Ectodermal cell (in vitro differentiated cells): ENCODE results near the gene MT1H.

Source experiments
- H3K27ac ChIP-seq: 2 replicates; pipeline ENCODE4 v1.7.0; 2013; ENCODE audit warnings: mild to moderate bottlenecking, low read depth, low read length; ENCODE audit not compliant: insufficient read depth, poor library complexity, severe bottlenecking
- H3K27me3 ChIP-seq: 2 replicates; pipeline ENCODE4 v1.7.0; 2013; ENCODE audit warnings: mild to moderate bottlenecking, low read length; ENCODE audit not compliant: insufficient read depth, control insufficient read depth, poor library complexity, severe bottlenecking
- H3K36me3 ChIP-seq: one replicate; pipeline ENCODE4 v1.7.0; 2013; ENCODE audit warnings: low read length; ENCODE audit not compliant: control insufficient read depth, insufficient read depth
- H3K4me1 ChIP-seq: one replicate; pipeline ENCODE4 v1.7.0; 2013; ENCODE audit warnings: low read length; ENCODE audit not compliant: control insufficient read depth, insufficient read depth
- H3K4me3 ChIP-seq: 2 replicates; pipeline ENCODE4 v1.7.0; 2013; ENCODE audit warnings: low read depth, low read length, control low read depth; ENCODE audit not compliant: insufficient read depth
- H3K9me3 ChIP-seq: 2 replicates; pipeline ENCODE4 v1.7.0; 2013; ENCODE audit warnings: mild to moderate bottlenecking, low read length, moderate library complexity; ENCODE audit not compliant: control insufficient read depth
- WGBS, 2 experiments: methylation state at CpG; one replicate each; pipeline ENCODE4 v1.1.7; 2013; ENCODE audit warnings: missing lambda C conversion rate in 2 of 2; 5-methylcytosine and 5-hydroxymethylcytosine counted together

MT1H gene

DNA sequence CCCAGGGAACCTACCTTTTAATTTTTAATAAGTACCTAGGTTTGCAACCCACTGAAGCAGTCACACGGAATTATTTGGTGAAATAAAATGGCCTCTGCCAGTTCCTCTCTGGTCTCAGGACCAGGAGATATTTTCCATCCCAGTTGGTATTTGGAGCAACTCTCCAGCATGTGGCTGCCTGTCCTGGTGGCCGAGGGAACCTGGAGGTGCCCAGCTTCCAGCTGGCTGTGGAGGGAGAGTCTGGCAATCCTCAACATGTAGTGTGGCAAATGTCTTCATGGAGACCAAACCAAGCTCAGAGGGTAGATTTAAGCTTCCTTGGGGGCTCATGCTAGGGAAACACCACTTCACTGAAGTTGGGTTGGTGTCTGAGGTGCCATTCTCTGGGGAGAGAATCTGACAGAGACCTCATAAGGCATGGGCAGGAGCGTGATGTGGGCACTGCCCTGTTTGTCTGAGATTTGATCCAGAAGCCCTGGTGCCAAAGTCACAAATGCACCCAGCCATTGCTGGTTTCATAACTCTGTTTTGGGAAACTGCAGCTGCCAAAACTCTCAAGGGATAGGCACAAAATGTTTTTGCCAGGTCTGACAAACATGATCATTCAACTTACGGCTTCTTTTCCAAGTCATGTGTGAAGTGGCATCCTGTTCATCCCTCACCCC lies 15.4 kb downstream of the MT1H start:
- no peak overlapping the region for H3K4me3 ChIP-seq
- H3K9me3 ChIP-seq, result no peaks in the 10 kb centered on the region
- H3K27ac ChIP-seq, result no peak overlapping the region
- H3K36me3 ChIP-seq, result no peaks in the 10 kb centered on the region
- H3K4me1 ChIP-seq, result peaks cover 6% of the 10 kb centered on the region
- peaks cover 40% of the 10 kb centered on the region for H3K27me3 ChIP-seq
- 92 to 96% methylated on average over 4 of the region's 4 CpGs for WGBS, 2 experiments

DNA sequence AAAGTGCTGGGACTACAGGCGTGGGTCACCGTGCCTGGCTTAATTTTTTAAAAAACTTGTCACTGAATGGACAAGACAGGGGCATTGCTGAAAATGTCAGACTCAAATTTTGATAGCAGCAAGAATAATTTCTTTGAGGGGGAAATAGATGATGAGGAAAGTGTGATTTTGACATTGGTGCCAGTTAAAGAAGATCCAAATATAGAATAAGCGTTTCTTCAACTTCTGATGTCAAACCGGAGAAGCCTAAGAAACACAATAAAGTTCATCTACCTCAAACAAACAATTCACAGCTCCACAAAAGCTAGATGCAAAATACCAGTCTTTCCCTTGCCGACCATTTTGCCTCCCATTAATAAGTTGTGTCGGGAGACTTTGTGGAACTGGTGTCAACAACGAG lies 17.1 kb downstream of the MT1H start:
- H3K27ac ChIP-seq, result no peak overlapping the region
- H3K9me3 ChIP-seq, result no peaks in the 10 kb centered on the region
- peaks cover 6% of the 10 kb centered on the region for H3K4me1 ChIP-seq
- no peaks in the 10 kb centered on the region for H3K36me3 ChIP-seq
- 93 to 95% methylated on average over 7 of the region's 7 CpGs for WGBS, 2 experiments
- no peak overlapping the region for H3K4me3 ChIP-seq
- peaks cover 25% of the 10 kb centered on the region for H3K27me3 ChIP-seq

DNA sequence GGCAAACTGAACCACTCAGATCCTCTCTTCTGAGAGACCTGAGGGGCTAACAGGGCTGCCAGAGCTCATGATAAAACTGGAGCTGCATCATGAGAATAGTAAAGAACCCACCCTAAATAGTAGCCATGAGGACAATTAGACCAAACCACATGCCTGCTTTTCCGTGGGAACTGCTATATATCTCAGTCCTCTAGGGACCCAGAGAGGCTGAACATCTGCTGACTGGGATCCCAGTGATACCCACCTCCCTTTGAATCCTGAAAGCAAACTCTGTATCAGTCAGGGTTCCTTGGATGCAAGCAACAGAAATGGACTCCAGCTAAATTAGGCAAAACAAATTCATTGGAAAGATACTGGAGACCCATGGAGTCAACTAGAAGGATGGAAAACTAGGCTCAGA lies 19.1 kb downstream of the MT1H start:
- Histone ChIP-seq H3K27me3 (peaks cover 5% of the 10 kb centered on the region), H3K4me3 (no peak overlapping the region), H3K9me3 (no peaks in the 10 kb centered on the region), H3K27ac (no peak overlapping the region), H3K36me3 (no peaks in the 10 kb centered on the region), H3K4me1 (no peaks in the 10 kb centered on the region)
- 55 to 61% methylated on average over 1 of the region's 1 CpG for WGBS, 2 experiments

DNA sequence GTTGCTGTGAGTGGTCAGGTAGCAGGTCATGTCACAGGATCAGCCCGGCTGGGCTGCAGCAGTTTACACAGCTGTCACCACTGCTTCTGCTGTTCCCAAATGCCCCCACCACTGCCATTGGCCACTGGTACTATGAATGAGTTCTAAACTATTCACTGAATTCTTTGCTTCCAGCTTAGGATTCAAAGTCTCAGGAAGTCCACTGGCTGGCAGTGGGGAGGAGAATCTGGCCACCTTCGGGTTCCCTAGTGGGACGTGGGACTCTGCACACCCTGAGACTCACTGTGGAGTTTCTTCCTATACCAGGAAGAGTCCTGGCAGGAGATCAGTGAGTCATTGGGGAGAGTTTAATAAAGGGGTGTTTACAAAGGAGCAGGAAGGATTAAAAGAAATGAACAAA lies 19.6 kb downstream of the MT1H start:
- H3K9me3 ChIP-seq, result no peaks in the 10 kb centered on the region
- no peak overlapping the region for H3K27ac ChIP-seq
- H3K4me1 ChIP-seq, result no peaks in the 10 kb centered on the region
- 84 to 87% methylated on average over 3 of the region's 3 CpGs for WGBS, 2 experiments
- no peak overlapping the region for H3K4me3 ChIP-seq
- no peaks in the 10 kb centered on the region for H3K36me3 ChIP-seq
- peaks cover 2% of the 10 kb centered on the region for H3K27me3 ChIP-seq

DNA sequence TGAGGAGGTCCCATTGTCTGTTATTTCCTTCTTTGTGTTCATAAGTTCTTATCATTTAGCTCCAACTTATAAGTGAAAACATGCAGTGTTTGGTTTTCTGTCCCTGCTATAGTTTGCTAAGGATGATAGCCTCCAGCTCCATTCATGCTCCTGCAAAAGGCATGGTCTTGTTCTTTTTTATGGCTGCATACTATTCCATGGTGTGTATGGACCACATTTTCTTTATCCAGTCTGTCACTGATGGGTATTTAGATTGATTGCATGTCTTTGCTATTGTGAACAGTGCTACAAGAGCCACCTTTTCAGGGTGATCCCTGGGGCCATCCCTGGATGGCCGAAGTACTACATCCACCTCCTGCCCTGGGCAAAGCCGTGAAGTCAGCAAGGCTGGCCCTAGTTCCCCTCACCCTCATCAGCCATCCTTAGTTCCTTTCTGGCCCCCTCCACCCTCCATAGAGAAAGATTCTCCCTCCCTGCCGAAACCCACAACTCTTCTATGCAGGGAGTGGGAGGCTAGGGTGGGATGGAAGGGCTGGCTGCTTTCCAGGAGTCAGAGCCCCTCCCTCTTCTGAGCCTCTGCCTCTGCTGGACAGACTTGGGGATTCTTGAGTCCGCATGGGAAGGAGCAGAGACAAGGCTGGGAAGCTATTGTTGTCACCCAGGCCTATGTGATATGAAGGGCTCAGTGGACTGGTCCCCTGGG lies 21.0 kb downstream of the MT1H start:
- Histone ChIP-seq H3K36me3 (no peaks in the 10 kb centered on the region), H3K27me3 (no peaks in the 10 kb centered on the region), H3K27ac (no peak overlapping the region), H3K4me1 (no peaks in the 10 kb centered on the region), H3K4me3 (no peak overlapping the region), H3K9me3 (no peaks in the 10 kb centered on the region)
- WGBS, 2 experiments, result 74 to 90% methylated on average over 3 to 4 of the region's 4 CpGs

DNA sequence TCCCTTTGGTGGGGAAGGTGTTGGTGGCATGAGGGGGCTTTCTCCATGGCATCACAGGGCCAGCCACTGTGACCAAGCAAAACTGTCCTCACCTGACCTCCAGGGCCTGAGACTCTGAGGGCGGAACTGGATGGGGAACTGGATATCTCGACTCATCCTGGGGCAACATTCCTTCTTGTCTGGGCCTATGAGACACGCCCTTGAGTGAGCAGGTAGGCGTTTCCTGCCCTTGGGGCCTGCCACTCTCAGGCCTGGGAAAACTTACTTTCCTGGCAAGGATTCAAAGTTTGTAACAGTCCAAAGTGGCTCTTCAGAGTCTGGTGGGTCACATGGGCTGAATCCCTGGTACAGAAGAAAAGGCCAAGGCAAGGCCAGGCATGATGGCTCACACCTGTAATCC lies 22.3 kb downstream of the MT1H start:
- Histone ChIP-seq H3K27ac (no peak overlapping the region), H3K4me3 (no peak overlapping the region), H3K36me3 (no peaks in the 10 kb centered on the region), H3K27me3 (no peaks in the 10 kb centered on the region), H3K4me1 (no peaks in the 10 kb centered on the region), H3K9me3 (no peaks in the 10 kb centered on the region)
- whole genome bisulfite sequencing, 2 experiments, result 86 to 87% methylated on average over 4 of the region's 4 CpGs

DNA sequence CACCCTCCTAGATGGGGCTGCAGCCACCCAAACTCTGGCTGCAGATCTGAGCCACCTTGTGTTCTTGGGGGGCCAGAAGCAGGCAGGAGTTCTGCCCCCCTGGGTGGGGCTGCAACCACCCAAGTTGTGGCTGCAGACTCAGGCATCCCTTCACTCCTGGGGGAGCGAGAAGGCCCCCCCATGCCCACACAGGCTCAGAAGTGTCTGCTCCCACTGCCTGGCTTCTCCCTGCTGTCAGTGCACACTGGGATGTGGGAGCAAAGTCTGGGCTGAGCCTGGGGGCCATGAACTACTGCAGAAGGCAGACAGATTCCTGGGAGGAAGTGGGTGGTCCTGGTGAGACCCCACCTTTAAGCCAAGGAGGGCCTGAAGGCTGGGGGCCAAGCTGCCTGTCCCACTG lies 25.6 kb downstream of the MT1H start:
- Histone ChIP-seq H3K9me3 (peaks cover 4% of the 10 kb centered on the region), H3K4me1 (no peaks in the 10 kb centered on the region), H3K36me3 (no peaks in the 10 kb centered on the region), H3K4me3 (no peak overlapping the region), H3K27me3 (no peaks in the 10 kb centered on the region), H3K27ac (no peak overlapping the region)
- 81 to 88% methylated on average over 1 of the region's 1 CpG for WGBS, 2 experiments

DNA sequence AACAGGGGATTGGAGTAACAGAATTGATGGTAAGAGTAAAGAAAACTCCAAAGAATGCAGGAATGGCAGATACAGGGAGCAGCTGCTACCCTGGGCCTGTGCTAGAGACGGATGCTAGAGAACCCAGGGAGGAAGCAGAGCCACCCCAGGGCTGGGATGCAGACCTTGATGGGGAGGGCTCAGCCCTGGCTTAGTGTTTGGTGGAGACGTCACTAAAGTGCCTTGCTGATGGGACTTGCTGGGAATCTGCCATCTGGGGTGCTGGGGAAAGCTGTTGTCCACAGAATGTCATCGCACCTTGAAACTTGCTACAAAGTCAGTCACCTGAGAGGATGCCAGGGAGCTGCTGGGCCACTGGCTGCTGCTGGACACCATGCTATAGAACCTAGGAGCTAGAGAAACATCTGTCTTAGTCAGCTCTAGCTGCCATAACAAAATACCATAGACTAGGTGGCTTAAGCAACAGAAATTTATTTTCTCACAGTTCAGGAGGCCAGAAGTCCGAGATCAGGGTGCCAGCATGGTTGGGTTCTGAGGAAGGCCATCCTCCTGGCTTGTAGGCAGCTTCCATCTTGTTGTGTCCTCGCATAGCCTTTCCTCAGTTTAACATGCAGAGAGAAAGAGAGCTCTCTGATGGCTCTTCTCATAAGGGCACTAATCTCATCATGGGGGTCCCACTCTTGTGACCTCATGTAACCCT lies 28.0 kb downstream of the MT1H start:
- no peaks in the 10 kb centered on the region for H3K4me1 ChIP-seq
- no peak overlapping the region for H3K4me3 ChIP-seq
- 93% methylated on average over 5 of the region's 5 CpGs for WGBS, 2 experiments
- H3K27ac ChIP-seq, result no peak overlapping the region
- H3K36me3 ChIP-seq, result no peaks in the 10 kb centered on the region
- H3K9me3 ChIP-seq, result peaks cover 4% of the 10 kb centered on the region
- H3K27me3 ChIP-seq, result no peaks in the 10 kb centered on the region

DNA sequence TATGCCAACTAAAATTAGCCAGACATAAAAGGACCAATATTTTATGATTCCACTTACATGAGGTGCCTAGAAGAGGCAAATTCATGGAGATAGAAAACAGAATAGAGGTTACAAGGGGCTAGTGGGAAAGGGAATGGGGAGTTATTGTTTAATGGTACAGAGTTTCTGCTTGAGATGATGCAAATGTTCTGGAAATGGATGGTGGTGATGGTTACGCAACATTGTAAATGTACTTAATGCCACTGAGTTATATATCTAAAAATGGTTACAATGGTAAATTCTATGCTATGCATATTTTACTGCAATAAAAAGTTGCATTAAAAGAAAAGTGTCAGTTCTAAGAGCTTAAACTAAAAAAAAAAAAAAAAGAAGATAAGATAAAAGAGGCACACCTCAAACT lies 30.6 kb downstream of the MT1H start:
- Histone ChIP-seq H3K4me1 (no peaks in the 10 kb centered on the region), H3K9me3 (peaks cover 4% of the 10 kb centered on the region), H3K4me3 (no peak overlapping the region), H3K36me3 (no peaks in the 10 kb centered on the region), H3K27me3 (no peaks in the 10 kb centered on the region), H3K27ac (no peak overlapping the region)
- WGBS, 2 experiments, result 78% methylated on average over 1 of the region's 1 CpG; no CpG with 5 or more reads in 1 of the 2 experiments

DNA sequence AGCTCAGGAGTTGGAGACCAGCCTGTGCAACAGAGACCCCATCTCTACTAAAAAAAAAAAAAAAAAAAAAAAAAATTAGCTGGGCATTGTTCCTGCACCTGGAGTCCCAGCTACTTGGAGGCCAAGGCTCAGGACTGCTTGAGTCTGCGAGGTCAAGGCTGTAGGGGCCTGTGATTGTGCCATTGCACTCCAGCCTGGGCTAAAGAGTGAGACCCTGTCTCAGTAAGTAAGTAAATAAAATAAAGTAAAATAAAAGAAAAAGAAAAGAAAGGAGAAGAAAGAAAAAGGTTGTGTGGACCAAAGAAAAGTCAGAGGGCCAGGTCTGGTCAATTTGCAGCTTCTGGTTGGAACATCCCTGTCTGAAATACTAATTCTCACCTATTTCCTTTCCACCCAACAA lies 31.0 kb downstream of the MT1H start:
- WGBS, 2 experiments, result 83 to 85% methylated on average over 1 of the region's 1 CpG
- Histone ChIP-seq H3K4me3 (no peak overlapping the region), H3K27me3 (no peaks in the 10 kb centered on the region), H3K27ac (no peak overlapping the region), H3K36me3 (no peaks in the 10 kb centered on the region), H3K9me3 (peaks cover 4% of the 10 kb centered on the region), H3K4me1 (no peaks in the 10 kb centered on the region)
